NT2/D1 (cell line): ENCODE measurements around the gene NTRK3.

ENCODE experiments used
- SUZ12 ChIP-seq: IDR thresholded peaks from 2 replicates; pipeline ENCODE4 v1.6.1; 2011; ENCODE audit not compliant: insufficient read length, insufficient read depth; ENCODE audit errors: extremely low read depth
- ZNF274 ChIP-seq: IDR thresholded peaks from 2 replicates; pipeline ENCODE4 v1.6.1; 2011; ENCODE audit warnings: mild to moderate bottlenecking, low read depth, low read length

- TF ChIP-seq SUZ12 (no peak), ZNF274 (no peak)
Observed at GRCh38 chr15:87944050-87944449, 312.5 kb downstream of the NTRK3 start.
